ENCODE data around the gene GABRP.

The GABRP gene

DNA sequence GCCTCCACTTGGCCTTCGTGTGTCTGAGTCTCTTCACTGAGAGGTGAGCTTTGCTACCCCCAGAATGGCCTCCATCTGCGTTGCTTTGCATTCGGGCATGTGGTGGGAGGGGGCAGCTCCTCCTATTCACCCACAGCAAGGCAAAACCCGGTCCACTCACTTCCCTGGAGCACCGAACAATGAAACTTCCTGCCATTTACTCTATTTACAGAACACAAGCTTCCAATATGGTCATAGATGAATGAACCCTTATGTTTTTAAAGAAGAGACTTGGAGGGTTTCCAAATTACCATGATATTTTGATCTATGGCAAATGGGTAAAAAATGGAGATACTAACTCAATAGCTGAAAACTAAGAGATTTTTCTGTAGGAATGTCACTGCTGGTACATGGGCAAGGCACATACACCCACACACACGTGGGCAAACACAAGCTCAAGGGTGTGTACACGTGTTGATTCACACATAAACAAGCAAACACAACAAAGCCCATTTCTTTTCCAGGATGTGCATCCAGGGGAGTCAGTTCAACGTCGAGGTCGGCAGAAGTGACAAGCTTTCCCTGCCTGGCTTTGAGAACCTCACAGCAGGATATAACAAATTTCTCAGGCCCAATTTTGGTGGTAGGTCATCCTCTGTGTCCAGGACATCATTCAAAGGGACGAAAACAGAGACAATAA, 5.2 kb downstream of the GABRP start:
- TF ChIP-seq, protein P1, sequence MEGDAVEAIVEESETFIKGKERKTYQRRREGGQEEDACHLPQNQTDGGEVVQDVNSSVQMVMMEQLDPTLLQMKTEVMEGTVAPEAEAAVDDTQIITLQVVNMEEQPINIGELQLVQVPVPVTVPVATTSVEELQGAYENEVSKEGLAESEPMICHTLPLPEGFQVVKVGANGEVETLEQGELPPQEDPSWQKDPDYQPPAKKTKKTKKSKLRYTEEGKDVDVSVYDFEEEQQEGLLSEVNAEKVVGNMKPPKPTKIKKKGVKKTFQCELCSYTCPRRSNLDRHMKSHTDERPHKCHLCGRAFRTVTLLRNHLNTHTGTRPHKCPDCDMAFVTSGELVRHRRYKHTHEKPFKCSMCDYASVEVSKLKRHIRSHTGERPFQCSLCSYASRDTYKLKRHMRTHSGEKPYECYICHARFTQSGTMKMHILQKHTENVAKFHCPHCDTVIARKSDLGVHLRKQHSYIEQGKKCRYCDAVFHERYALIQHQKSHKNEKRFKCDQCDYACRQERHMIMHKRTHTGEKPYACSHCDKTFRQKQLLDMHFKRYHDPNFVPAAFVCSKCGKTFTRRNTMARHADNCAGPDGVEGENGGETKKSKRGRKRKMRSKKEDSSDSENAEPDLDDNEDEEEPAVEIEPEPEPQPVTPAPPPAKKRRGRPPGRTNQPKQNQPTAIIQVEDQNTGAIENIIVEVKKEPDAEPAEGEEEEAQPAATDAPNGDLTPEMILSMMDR (IDR thresholded peaks at IDR 0.05; ENCODE audit: low read length, missing control alignments) = no peak
- DNase-seq (ENCODE audit: low read depth) = no peak
- H3K4me3 ChIP-seq (replicated peaks; ENCODE audit: low read depth, low read length) = no peak overlapping the region

DNA sequence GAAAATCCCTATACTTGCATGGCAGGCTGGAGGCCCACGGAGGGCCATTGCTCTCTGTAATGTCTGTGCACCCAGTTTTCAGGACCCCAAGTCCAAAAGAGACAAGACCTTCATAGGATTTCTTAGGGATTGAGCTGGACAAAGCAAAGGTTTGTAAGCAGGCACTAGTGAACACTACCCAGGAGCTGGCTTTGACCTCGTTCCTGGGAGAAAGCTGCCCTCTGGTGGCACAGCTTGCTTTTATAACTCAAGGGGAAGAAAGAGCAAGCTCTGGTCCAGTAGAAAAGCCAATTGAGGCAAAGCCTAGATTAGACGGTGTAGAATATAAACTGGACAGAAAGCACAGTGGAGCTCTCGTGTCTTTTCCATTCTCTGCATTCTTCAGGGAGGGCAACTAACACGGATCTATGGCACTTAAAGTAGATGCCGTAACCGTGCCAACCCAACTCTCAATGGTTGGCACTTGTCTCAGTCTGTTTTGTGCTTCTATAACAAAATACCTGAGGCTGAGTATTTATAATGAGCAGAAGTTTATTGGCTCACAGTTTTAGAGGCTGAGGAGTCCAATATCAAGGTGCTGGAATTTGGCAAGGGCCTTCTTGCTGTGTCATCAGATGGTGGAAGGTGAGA, 7.9 kb downstream of the GABRP start:
- peak; percentile 73 for DNase-seq (ENCODE audit: low read depth)
- no peak overlapping the region for H3K4me3 ChIP-seq (replicated peaks; ENCODE audit: low read depth, low read length)
- TF ChIP-seq, protein P1 (IDR thresholded peaks at IDR 0.05; ENCODE audit: low read length, missing control alignments) = peak; percentile 62

DNA sequence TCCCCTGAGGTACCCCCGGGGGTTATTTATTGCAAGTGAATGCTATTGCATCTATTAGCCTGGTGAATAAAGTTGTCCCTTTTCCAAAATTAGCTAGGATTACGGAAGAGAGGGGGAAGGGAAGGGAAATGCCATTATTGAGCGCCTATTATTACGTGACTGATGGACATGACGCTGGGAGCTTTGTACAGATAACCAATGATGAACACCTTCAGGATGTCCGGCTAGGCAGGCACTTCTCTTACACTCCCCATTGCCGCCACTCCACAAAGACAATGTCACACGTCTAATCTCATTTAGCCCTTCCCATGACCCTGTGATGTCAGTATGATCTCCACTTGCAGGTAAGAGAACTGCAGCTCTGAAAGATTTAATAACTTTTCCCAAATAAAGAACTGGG, 9.4 kb downstream of the GABRP start:
- no peak overlapping the region for H3K4me3 ChIP-seq (replicated peaks; ENCODE audit: low read depth, low read length)
- TF ChIP-seq, protein P1 (IDR thresholded peaks at IDR 0.05; ENCODE audit: low read length, missing control alignments) = no peak
- no peak for DNase-seq (ENCODE audit: low read depth)

DNA sequence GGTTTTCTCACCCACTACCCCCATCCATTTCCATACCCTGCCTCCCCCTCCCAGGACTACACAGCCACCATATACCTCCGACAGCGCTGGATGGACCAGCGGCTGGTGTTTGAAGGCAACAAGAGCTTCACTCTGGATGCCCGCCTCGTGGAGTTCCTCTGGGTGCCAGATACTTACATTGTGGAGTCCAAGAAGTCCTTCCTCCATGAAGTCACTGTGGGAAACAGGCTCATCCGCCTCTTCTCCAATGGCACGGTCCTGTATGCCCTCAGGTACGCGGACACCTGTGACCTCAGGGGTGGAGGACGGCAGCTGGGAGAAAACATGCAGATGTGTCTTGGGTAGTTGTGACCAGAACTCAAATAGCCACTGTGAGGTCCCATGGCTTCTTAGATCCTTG, 11.6 kb downstream of the GABRP start:
- DNase-seq (ENCODE audit: low read depth) = no peak
- TF ChIP-seq, protein P1 (IDR thresholded peaks at IDR 0.05; ENCODE audit: low read length, missing control alignments) = no peak
- no peak overlapping the region for H3K4me3 ChIP-seq (replicated peaks; ENCODE audit: low read depth, low read length)

DNA sequence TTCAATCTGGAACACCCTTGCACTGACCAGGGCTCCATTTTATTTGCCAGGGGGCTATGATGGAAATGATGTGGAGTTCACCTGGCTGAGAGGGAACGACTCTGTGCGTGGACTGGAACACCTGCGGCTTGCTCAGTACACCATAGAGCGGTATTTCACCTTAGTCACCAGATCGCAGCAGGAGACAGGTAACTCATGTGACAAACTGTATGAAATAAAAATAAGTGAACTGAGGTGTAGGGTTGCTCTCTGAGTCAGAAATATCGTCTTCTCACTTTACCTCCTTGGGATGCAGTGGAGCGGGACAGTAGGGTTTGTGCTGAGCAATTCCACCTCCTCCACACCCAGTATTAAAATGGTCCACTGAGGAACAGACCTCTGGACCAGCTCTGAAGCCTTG, 22.1 kb downstream of the GABRP start:
- DNase-seq (ENCODE audit: low read depth) = no peak
- no peak overlapping the region for H3K4me3 ChIP-seq (replicated peaks; ENCODE audit: low read depth, low read length)
- TF ChIP-seq, protein P1 (IDR thresholded peaks at IDR 0.05; ENCODE audit: low read length, missing control alignments) = no peak

DNA sequence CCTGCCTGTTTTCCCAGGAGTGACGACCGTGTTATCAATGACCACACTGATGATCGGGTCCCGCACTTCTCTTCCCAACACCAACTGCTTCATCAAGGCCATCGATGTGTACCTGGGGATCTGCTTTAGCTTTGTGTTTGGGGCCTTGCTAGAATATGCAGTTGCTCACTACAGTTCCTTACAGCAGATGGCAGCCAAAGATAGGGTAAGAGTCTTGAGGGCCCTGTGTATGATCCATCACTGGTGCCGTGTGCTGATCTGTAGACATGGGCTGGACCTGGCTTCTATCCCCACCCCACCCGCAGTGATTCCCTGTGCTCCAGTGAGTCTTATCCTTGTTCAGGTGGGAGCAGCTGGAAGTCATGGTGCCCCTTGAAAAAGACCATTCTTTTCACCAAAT, 26.0 kb downstream of the GABRP start:
- TF ChIP-seq, protein P1 (IDR thresholded peaks at IDR 0.05; ENCODE audit: low read length, missing control alignments) = peak; percentile 56
- H3K4me3 ChIP-seq (replicated peaks; ENCODE audit: low read depth, low read length) = no peak overlapping the region
- peak; percentile 72 for DNase-seq (ENCODE audit: low read depth)

DNA sequence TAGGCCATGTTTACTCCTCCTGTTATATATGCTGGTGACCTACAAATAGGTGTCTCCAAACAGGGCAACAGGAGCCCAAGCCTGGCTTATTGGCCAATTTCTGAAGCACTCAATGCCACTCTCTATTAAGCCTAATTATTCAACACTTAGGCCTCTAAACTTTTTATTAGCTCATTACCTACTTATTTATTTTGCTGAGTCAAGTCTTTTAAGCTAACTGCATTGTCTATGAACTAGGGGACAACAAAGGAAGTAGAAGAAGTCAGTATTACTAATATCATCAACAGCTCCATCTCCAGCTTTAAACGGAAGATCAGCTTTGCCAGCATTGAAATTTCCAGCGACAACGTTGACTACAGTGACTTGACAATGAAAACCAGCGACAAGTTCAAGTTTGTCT, 28.2 kb downstream of the GABRP start:
- TF ChIP-seq, protein P1 (IDR thresholded peaks at IDR 0.05; ENCODE audit: low read length, missing control alignments) = no peak
- no peak overlapping the region for H3K4me3 ChIP-seq (replicated peaks; ENCODE audit: low read depth, low read length)
- no peak for DNase-seq (ENCODE audit: low read depth)

Data from fibroblast of pulmonary artery (primary cell).